GM19324 (cell line): ENCODE results near the gene ABI3BP.
"Not testable (repeated sequence)": the region's sequence is repeated elsewhere in the genome, so short reads cannot be mapped to it uniquely, and the experiment has no call there.

ENCODE experiments used
- ATAC-seq: cut with Tn5 transposase; IDR thresholded peaks from one replicate; pipeline ENCODE4 v1.9.1; 2021; ENCODE audit warnings: mild to moderate bottlenecking, moderate library complexity; ENCODE audit not compliant: unreplicated experiment, low FRiP score

The ABI3BP gene

DNA sequence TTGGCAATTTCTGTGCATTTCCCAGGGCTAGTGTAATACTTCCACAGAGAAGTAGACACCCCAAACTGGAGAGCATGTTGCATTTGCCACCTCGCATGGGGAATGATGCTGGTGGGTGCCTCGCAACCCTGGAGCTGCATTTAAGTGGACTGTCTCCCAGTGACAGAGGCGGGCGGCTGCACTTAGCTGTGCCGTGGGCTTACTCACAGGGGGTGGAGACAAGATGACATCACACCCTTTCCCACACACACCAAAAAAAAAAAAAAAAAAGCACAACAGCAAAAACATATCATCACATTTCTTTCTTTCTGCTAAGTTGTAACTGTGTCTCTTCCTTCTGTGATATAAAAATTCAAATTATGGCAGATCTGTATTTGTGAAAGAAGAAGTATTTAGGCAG lies at the start of gene ABI3BP:
Gene ABI3BP, minus strand, starts transcription at position 113 of the 400 bp plus-strand sequence. Its CDS starts 37 bp downstream, at position 76.
- ATAC-seq = no peak

GRCh38 chr3:101039285-101039684 lies 46.1 kb upstream of the ABI3BP start:
- no peak for ATAC-seq

DNA sequence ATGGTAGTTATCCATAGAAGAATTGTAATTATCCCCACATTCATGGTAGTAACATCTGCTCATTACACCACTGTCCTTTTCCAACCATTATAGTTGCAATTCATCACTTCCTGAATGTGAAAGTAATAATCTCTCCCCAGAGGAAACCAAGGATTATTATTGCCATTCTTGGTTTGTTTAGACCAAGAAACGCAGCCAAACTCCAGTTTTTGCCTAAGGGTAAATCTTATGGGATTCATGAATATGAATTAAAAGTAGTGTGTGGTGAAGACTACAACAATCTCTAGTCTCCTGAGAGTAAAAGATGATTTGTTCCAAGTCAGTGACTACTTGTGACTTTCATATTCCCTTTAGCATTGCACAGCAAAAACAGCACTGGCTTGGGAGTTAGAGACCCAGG lies 45.7 kb upstream of the ABI3BP start:
- no peak for ATAC-seq

DNA sequence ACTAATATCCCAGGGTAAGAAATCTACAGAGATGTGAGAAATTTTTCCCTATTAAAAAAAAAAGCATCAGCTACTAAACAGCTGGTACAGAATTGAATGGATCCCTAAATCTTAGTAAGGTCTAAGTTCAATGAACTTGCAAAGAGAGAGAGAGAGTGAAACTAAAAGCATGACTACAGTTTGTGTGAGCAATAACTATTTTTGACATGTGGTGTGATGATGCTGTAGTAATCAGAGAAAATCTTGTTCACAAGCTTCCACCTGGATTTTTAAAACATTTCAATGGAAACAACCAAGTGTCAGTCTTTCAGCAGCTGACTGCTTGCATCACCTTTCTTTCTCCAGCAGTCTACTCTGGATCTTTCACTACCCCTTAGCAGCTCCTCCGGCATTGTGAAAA lies 45.2 kb upstream of the ABI3BP start:
- no peak for ATAC-seq

GRCh38 chr3:101037613-101038012 lies 44.4 kb upstream of the ABI3BP start:
- ATAC-seq = no peak

DNA sequence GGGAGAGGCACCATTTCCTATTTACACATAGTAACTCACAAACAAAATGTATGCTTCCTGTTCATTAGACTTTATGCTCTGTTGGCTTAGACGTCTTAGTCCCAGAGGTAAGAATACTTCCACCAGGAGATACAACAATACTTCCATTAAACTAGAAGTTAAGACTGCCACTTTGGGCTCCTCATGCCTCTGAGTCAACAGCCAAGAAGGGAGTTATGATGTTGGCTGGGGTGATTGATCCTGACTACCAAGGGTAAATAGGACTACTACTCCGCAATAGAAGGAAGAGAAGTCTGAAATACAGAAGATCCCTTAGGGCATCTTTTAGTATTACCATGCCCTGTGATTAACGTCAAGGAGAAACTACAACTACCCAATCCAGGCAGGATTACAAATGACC lies 43.5 kb upstream of the ABI3BP start:
- no peak for ATAC-seq

DNA sequence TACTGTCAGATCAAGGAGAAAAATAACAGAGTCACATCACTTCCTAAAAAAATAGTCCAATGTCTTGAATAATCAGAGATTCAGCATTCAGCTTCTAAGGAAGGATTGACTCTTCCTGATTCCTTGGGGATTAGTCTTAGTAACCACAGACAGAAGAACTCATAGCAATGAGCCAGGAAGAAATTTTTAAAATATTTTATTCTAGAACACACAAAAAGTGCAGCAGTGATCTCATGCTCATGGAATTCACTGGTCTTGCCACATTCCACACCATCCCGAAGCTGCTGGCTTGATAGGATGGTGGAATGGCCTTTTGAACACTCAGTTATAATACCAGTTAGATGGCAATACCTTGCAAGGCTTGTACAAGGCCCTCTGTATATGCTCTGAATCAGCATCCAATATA lies 43.0 kb upstream of the ABI3BP start:
- no peak for ATAC-seq

DNA sequence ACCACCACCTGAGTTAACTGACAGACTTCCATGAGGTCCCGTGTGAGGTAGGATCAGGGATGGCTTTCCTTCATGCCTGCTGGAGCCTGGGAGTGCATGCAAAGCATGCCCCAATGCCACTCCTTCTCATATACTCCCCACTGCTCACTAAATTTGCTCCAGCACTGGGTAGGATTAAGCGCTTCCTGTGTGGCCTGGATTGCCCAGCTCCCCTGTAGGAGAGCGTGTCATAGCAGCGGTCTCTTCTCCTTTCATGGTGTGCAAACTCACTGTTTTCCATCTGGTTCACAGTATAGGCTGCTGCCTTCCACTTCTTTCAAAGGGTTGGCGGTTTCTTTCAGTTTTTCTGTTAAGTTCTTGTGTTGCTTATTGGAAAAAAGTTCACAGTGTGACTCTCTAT lies 34.1 kb upstream of the ABI3BP start:
- no peak for ATAC-seq

- no peak for ATAC-seq
Measured at GRCh38 chr3:101026881-101027280, 33.7 kb upstream of the ABI3BP start.

- no peak for ATAC-seq
Measured at GRCh38 chr3:101026244-101026643, 33.0 kb upstream of the ABI3BP start.

DNA sequence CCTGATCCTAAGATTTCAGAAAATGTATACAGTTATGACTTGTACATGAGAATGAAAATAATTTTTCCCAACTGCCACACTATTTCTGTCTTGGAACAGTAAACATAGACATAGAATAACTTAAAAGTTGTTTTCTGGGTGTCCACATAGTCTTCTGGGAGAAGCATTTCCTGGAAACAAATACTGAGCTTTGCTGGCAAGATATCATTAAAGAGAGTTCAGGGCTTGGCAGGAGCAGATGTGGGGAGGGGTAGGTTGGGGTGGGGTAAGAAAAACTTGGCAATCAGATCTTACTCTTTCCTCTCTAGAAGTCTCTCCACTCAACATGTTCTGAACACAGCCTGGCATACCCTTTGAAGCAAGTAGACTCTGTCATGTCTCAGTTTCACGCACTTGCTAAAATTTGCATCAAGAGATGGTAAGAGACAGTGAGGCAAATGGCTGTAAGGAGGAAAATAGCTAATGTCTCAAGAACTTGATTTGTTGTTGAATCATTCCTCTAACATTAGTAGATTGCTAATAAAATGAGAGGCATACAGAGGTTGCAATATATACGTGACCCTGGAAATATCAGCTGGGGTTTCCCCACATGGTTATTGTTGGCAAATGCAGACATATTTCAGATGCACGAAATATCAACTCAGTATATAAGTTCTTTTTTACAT lies 27.3 kb upstream of the ABI3BP start:
- no peak for ATAC-seq

- ATAC-seq = no peak
Measured at GRCh38 chr3:101017017-101017416, 23.8 kb upstream of the ABI3BP start.

DNA sequence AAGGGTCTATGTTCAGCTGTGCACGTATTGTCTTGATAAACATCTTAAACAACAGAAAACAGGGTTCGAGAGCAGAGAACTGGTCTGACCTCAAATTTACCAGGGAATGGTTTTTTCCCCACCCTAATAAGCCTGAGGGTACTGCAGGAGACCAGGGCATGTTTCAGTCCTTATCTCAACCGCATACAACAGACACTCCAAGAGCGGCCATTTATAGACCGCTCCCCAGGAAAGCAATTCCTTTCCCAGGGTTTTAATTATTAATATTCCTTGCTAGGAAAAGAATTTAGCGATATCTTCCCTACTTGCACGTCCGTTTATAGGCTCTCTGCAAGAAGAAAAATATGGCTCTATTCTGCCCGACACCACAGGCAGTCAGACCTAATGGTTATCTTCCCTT lies 19.1 kb upstream of the ABI3BP start:
- ATAC-seq = not testable (repeated sequence)

DNA sequence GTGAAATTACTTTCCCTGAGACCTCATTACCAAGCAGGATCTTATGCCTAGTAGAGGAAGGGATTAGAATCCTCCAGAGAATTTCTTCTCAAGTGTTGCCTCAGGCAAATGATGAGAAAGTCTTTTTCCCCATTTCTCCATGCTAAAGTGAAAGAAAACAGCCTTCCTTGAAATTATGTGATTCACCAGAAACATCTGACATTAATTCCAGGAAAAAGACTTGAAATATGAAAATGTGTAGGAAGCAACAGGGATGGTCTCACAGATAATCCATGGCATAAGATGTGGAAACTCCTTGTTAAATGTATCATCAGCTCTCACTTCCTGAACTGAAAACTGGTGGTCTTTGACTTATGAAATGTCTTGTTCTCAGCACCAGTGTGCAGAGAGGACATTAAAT lies 17.9 kb upstream of the ABI3BP start:
- no peak for ATAC-seq

DNA sequence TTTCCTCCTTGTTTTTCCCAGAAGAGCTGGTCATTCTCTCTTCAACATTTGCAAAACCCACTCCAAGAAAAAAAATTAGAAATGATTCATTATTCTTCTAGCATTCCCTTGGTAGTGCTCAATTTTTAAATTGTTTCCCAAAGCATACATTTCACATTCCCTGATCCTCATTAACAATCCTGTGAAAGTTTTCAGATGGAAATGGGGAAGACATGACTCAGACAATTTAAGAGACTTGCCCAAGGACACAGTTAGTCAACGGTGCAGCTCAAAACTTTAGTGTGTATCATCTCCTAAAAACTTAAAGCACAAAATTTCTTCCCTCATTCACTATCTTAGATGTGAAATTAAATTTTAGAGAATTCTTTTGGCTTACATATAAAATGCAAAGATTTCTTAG lies 17.1 kb upstream of the ABI3BP start:
- no peak for ATAC-seq

DNA sequence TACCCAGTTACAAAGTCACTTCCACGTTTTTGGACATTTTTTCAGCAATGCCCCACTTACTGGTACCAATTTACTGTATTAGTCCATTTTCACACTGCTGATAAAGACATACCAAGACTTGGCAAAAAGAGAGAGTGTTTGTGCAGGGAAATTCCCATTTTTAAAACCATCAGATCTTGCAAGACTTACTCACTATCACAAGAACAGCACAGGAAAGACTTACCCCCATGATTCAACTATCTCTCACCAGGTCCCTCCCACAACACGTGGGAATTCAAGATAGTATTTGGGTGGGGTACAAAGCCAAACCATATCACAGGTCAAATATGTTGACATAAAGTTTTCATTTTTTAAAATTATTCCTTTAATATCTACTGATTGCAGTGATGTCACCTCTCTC lies 16.2 kb upstream of the ABI3BP start:
- ATAC-seq = no peak

GRCh38 chr3:100999160-100999559 lies 5.9 kb upstream of the ABI3BP start:
- no peak for ATAC-seq

- no peak for ATAC-seq
Measured at GRCh38 chr3:100994809-100995208, 1.6 kb upstream of the ABI3BP start.

DNA sequence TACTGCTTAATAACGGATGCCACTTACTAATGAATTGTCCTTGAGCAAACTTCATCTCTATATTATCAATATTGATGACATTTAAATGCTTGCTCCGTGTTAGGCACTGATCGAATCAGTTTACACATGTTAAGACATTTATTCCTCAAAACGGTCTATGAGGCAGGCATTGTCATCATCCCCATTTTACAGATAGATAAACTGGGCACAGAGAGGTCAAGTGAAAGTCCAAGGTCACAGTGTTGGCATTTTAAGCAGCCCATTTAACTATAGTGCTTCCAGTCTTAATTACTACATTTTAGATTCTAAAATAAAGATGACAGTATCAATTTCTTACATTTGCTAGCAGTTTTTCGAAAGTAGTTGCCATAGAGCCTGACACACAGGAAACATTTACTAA lies 966 bp upstream of the ABI3BP start:
- ATAC-seq = no peak

DNA sequence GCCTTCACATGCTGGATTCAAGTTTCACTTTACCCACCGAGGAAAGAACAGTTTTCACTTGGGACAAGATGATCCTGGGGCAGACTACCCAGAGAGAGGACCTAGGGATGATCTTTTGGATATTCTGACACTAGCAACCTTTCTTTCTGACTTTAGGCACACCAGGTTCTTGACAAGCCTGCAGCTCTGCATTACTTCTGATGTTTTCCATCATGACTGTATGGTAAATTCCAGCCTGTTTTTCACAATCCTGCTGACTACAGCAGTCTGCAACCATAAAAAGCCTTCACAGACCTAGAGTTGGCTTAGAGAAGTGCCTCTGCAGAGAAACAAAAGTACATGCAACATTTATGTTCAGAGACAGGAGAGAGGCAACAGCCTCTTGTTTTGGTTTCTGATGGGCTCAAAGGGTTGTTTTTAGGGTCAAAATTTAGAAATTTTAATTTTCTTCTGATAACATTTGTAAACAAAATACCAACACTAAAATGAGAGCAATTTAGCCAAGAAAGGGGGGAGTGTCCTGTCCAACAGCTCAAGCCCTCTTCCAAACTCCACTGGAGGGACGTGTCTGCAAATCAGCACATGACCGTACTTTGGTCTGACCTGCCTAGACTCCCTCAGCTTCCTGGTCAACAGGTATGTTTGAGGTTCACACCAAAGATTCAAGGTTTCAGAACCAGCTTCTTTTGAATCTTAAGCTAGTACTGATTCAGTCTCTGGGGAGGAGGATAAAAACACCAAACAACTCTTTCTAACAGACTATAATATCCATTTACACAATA lies 799 bp downstream of the ABI3BP start:
- peak; percentile 46 for ATAC-seq

- no peak for ATAC-seq
Measured at GRCh38 chr3:100988080-100988479, 5.1 kb downstream of the ABI3BP start.

DNA sequence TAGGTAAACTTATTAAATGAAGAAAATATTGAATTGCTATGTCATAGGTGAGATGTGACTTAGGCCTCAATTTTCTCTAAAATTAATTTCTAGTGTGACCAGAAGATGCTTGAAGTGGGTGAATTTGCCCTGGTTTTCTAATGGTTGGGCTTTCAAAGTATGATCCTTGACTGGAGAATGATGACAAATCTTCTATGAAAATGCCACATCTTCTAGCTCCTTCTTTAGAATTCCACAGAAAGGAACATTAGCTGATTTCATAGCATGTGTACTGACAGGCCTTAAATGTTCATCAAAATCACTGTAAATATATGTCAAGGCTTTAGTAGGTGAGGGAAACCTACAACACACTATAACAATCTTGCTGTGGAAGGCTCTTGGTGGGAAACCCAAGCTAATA lies 8.9 kb downstream of the ABI3BP start:
- ATAC-seq = no peak
